ENCODE results near the gene RNF166. TPM values are rescaled to one million over a fixed set of nuclear protein-coding genes. Genes with fewer than 3 reads are reported as not detected.

The RNF166 gene
- total RNA-seq, 1 donor from 2014 or later: 17.1 TPM

GRCh38 chr16:88697831-88698615, 8.2 kb downstream of the RNF166 start:
- intact Hi-C loops (cut with DNase I): no loop called here
- DNase-seq (ENCODE audit: low spot score): no peak

- no peak for DNase-seq (ENCODE audit: low spot score)
- intact Hi-C loops (cut with DNase I): no loop called here
These were observed 8.9 kb downstream of the RNF166 start for GRCh38 chr16:88697116-88697830.

GRCh38 chr16:88696441-88696840, 9.8 kb downstream of the RNF166 start:
- DNase-seq (ENCODE audit: low spot score): no peak
- intact Hi-C loops (cut with DNase I): no loop called here

GRCh38 chr16:88695753-88696152, 10.5 kb downstream of the RNF166 start:
- intact Hi-C loops (cut with DNase I): no loop called here
- DNase-seq (ENCODE audit: low spot score): no peak

GRCh38 chr16:88695218-88695617, 11.0 kb downstream of the RNF166 start:
- no peak for DNase-seq (ENCODE audit: low spot score)
- intact Hi-C loops (cut with DNase I): no loop called here

GRCh38 chr16:88694221-88695087, 11.8 kb downstream of the RNF166 start:
- intact Hi-C loops (cut with DNase I): no loop called here
- no peak for DNase-seq (ENCODE audit: low spot score)

GRCh38 chr16:88693420-88694177, 12.6 kb downstream of the RNF166 start:
- DNase-seq (ENCODE audit: low spot score): no peak
- intact Hi-C loops (cut with DNase I): no loop called here

- no peak for DNase-seq (ENCODE audit: low spot score)
- intact Hi-C loops (cut with DNase I): no loop called here
These were observed 13.3 kb downstream of the RNF166 start for GRCh38 chr16:88692861-88693260.

GRCh38 chr16:88691924-88692560, 14.2 kb downstream of the RNF166 start:
- peak; percentile 90 for DNase-seq (ENCODE audit: low spot score)

GRCh38 chr16:88691129-88691813, 14.9 kb downstream of the RNF166 start:
- no peak for DNase-seq (ENCODE audit: low spot score)
- intact Hi-C loops (cut with DNase I): no loop called here

More at GRCh38 chr16:88691924-88692560, 14.2 kb downstream of the RNF166 start:
- intact Hi-C loops (cut with DNase I): no loop called here

- DNase-seq (ENCODE audit: low spot score): no peak
These were observed 15.7 kb downstream of the RNF166 start for GRCh38 chr16:88690341-88691128.

GRCh38 chr16:88688013-88688778, 18.0 kb downstream of the RNF166 start:
- no peak for DNase-seq (ENCODE audit: low spot score)
- intact Hi-C loops (cut with DNase I): no loop called here

More at GRCh38 chr16:88690341-88691128, 15.7 kb downstream of the RNF166 start:
- intact Hi-C loops (cut with DNase I): no loop called here

- DNase-seq (ENCODE audit: low spot score): no peak
These were observed 18.6 kb downstream of the RNF166 start for GRCh38 chr16:88687676-88688012.

GRCh38 chr16:88687254-88687576, 19.0 kb downstream of the RNF166 start:
- DNase-seq (ENCODE audit: low spot score): no peak
- intact Hi-C loops (cut with DNase I): no loop called here

More at GRCh38 chr16:88687676-88688012, 18.6 kb downstream of the RNF166 start:
- intact Hi-C loops (cut with DNase I): no loop called here

GRCh38 chr16:88686439-88687253, 19.6 kb downstream of the RNF166 start, which contains the start of gene SNAI3:
SNAI3 (minus strand) TSS chr16:88686507; CDS start chr16:88686406, 101 bp downstream.
- peak; percentile 96 for DNase-seq (ENCODE audit: low spot score)

GRCh38 chr16:88686062-88686438, 20.2 kb downstream of the RNF166 start:
- intact Hi-C loops (cut with DNase I): no loop called here

More at GRCh38 chr16:88686439-88687253, 19.6 kb downstream of the RNF166 start, which contains the start of gene SNAI3:
- intact Hi-C loops (cut with DNase I): no loop called here

More at GRCh38 chr16:88686062-88686438, 20.2 kb downstream of the RNF166 start:
- no peak for DNase-seq (ENCODE audit: low spot score)
